OCI-LY7 (cell line): ENCODE results near the gene CORO1C. TPM values are rescaled to one million over a fixed set of nuclear protein-coding genes. Genes with fewer than 3 reads are reported as not detected.

Experiments
- BruUV-seq: library from RNA; stranded (reverse); fragments of 400-500 nt; replicated peaks from 2 replicates; lab custom pipeline; 2021; lab: Mats Ljungman, UMichigan
- CTCF ChIA-PET: fragments of 300-600 bp; sonication (Branson Sonifier 250); formaldehyde crosslinking; loops from one replicate; lab custom pipeline; 2022; ENCODE audit warnings: antibody characterized with exemption; ENCODE audit not compliant: unreplicated experiment; lab: Charles Lee
- POLR2A ChIA-PET: fragments of 300-600 bp; sonication (Branson Sonifier 250); formaldehyde crosslinking; loops from one replicate; lab custom pipeline; 2022; ENCODE audit warnings: antibody characterized with exemption; lab: Charles Lee
- DNase-seq: peaks from one replicate; pipeline ENCODE4 v3.0.0-alpha.2; 2015; ENCODE audit warnings: low spot score
- H2AFZ ChIP-seq: fragments of 200-600 bp; sonication (generic), shearing (Covaris generic); 2 replicates; pipeline ENCODE4 v1.6.1; 2014; ENCODE audit warnings: mild to moderate bottlenecking, antibody characterized with exemption, low read length, moderate library complexity
- H3K27ac ChIP-seq: fragments of 200-600 bp; sonication (generic); 2 replicates; pipeline ENCODE4 v1.5.1; 2014; ENCODE audit warnings: mixed run types, low read depth, mild to moderate bottlenecking, moderate library complexity, low read length, inconsistent platforms; ENCODE audit not compliant: poor library complexity, severe bottlenecking
- H3K36me3 ChIP-seq: fragments of 200-600 bp; sonication (generic); 2 replicates; pipeline ENCODE4 v1.6.1; 2014; ENCODE audit warnings: mild to moderate bottlenecking, antibody characterized with exemption, low read length, moderate library complexity, mixed read lengths; ENCODE audit not compliant: insufficient read depth
- H3K4me1 ChIP-seq: fragments of 200-600 bp; sonication (generic); 2 replicates; pipeline ENCODE4 v1.5.1; 2014; ENCODE audit warnings: mild to moderate bottlenecking, low read length; ENCODE audit not compliant: insufficient read depth, poor library complexity, severe bottlenecking
- H3K4me2 ChIP-seq: fragments of 200-600 bp; sonication (generic); 2 replicates; pipeline ENCODE4 v1.6.1; 2014; ENCODE audit warnings: mild to moderate bottlenecking, low read length
- H3K4me3 ChIP-seq: fragments of 200-600 bp; sonication (generic); 2 replicates; pipeline ENCODE4 v1.5.1; 2014; ENCODE audit warnings: mild to moderate bottlenecking, low read depth, low read length; ENCODE audit not compliant: poor library complexity, severe bottlenecking
- H3K79me2 ChIP-seq: fragments of 200-600 bp; sonication (generic); 2 replicates; pipeline ENCODE4 v1.6.1; 2016; ENCODE audit warnings: low read depth, mild to moderate bottlenecking, low read length, moderate library complexity, mixed read lengths; ENCODE audit not compliant: insufficient read depth
- H3K9me2 ChIP-seq: fragments of 200-600 bp; sonication (generic); 2 replicates; pipeline ENCODE4 v1.6.1; 2016; ENCODE audit warnings: mild to moderate bottlenecking, low read length, mixed read lengths; ENCODE audit not compliant: insufficient read depth
- H3K9me3 ChIP-seq: fragments of 200-600 bp; sonication (generic); 2 replicates; pipeline ENCODE4 v1.6.1; 2014; ENCODE audit warnings: mild to moderate bottlenecking, mixed run types, low read length, mixed read lengths
- H4K20me1 ChIP-seq: fragments of 200-600 bp; sonication (generic); 2 replicates; pipeline ENCODE4 v1.6.1; 2014; ENCODE audit warnings: mild to moderate bottlenecking, antibody characterized with exemption, low read length, moderate library complexity, mixed read lengths; ENCODE audit not compliant: insufficient read depth
- EZH2phosphoT487 ChIP-seq: fragments of 200-600 bp; sonication (generic); IDR thresholded peaks from 2 replicates; pipeline ENCODE4 v1.6.1; 2018; ENCODE audit warnings: low read depth, borderline replicate concordance, mild to moderate bottlenecking, mixed run types, antibody characterized with exemption, low read length, moderate library complexity, mixed read lengths
- intact Hi-C: fragments of 100-400 bp; cut with micrococcal nuclease; formaldehyde crosslinking; loops from one replicate; pipeline ENCODE4 v1.10.0; 2022; ENCODE audit not compliant: unreplicated experiment
- total RNA-seq, 2 experiments: library from RNA; depleted of rRNA in 1 of 2; stranded (reverse); fragments of >200 nt in 1 of 2; shearing (Covaris generic) in 1 of 2; gene quantifications; 2 replicates each; pipeline ENCODE4 v1.2.3, GENCODE V29; 2014 to 2022
- TF ChIP-seq, protein P1 (sequence below): fragments of 200-600 bp; sonication (generic); conservative IDR thresholded peaks from 2 replicates; pipeline ENCODE4 v1.5.1; 2014; ENCODE audit warnings: mild to moderate bottlenecking, antibody characterized with exemption, low read length, moderate library complexity, mixed read lengths

CORO1C gene
- total RNA-seq, 2 experiments from 2014 or later: 74.7 to 148 TPM

DNA sequence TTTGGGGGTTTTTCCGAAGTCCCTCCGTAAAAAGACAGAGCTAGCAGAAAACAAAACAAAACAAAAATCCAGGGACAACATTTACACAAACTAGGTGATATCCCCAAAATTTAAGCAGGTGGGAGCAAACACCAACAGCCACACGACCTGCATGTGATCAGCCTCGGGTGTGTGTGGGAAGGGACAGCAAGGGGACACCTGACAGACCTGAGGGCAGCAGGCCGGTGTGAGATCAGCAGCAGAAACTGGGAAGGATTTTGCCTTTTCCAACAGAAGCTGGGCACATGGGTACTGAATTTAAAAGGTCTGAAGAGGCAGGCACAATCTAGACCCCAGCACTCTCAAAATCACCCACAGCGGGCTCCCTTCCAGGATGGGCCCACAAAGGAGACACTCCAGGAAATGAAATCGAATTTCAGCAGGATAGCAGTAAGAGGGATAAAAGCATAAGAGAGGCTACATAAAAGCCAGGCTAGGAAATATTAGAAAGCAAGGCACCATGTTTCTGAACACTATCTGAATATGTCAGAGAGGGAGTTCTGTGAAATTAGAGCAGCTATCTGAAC lies 61.2 kb downstream of the CORO1C start:
- Histone ChIP-seq H3K4me1 (peaks cover 30% of the 10 kb centered on the region), H3K4me3 (no peak overlapping the region), H3K9me2 (no peaks in the 10 kb centered on the region), H2AFZ (no peak overlapping the region), H3K36me3 (peaks cover 13% of the 10 kb centered on the region; the same call in 1 of the 2 replicates), H3K27ac (no peak overlapping the region), H3K9me3 (no peaks in the 10 kb centered on the region), H4K20me1 (no peaks in the 10 kb centered on the region), H3K79me2 (peaks cover 31% of the 10 kb centered on the region; the same call in 1 of the 2 replicates), H3K4me2 (no peak overlapping the region)
- intact Hi-C loops: no loop called here
- DNase-seq: no peak
- CTCF ChIA-PET: no interaction called here
- no peak for TF ChIP-seq EZH2phosphoT487
- TF ChIP-seq, protein P1, sequence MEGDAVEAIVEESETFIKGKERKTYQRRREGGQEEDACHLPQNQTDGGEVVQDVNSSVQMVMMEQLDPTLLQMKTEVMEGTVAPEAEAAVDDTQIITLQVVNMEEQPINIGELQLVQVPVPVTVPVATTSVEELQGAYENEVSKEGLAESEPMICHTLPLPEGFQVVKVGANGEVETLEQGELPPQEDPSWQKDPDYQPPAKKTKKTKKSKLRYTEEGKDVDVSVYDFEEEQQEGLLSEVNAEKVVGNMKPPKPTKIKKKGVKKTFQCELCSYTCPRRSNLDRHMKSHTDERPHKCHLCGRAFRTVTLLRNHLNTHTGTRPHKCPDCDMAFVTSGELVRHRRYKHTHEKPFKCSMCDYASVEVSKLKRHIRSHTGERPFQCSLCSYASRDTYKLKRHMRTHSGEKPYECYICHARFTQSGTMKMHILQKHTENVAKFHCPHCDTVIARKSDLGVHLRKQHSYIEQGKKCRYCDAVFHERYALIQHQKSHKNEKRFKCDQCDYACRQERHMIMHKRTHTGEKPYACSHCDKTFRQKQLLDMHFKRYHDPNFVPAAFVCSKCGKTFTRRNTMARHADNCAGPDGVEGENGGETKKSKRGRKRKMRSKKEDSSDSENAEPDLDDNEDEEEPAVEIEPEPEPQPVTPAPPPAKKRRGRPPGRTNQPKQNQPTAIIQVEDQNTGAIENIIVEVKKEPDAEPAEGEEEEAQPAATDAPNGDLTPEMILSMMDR: no peak
- POLR2A ChIA-PET: interaction anchor here (0.7 to 12.4 kb wide), 9 partner anchors 9 to 217 kb away, joined by 3 to 330 read pairs (median 4); partner anchors contain the start of gene SELPLG
- no TSS peak for BruUV-seq

DNA sequence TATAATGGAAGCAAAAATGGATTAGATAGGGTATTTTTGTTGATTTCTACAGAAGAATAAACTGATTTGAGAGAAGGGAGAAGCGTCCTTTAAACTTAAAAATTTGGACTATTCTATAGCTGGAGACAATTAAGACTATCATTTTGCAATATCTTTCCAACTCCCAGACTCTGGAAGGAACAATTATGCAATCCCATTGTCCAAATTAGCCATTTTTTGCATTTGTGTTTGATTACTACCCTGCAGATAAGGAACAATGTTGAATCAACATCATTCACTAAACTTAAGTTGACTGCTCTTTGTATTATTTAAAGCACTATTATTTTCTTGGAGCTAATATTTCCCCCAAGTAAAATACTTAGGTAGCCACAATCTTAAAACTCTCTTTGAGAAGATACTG lies 62.8 kb downstream of the CORO1C start:
- CTCF ChIA-PET: no interaction called here
- Histone ChIP-seq H2AFZ (no peak overlapping the region), H3K4me3 (no peak overlapping the region), H3K4me2 (no peak overlapping the region), H3K27ac (no peak overlapping the region), H3K79me2 (peaks cover 36% of the 10 kb centered on the region), H3K9me3 (peaks cover under 1% of the 10 kb centered on the region; the same call in 1 of the 2 replicates), H4K20me1 (no peaks in the 10 kb centered on the region), H3K36me3 (peaks cover 12% of the 10 kb centered on the region), H3K9me2 (no peaks in the 10 kb centered on the region), H3K4me1 (peaks cover 46% of the 10 kb centered on the region)
- POLR2A ChIA-PET: interaction anchor here (0.5 to 12.4 kb wide), 7 partner anchors 11 to 1698 kb away, joined by 3 to 330 read pairs (median 5); partner anchors contain the start of gene SELPLG
- TF ChIP-seq, protein P1: no peak
- no peak for TF ChIP-seq EZH2phosphoT487
- BruUV-seq: no TSS peak
- intact Hi-C loops: no loop called here
- DNase-seq: no peak

DNA sequence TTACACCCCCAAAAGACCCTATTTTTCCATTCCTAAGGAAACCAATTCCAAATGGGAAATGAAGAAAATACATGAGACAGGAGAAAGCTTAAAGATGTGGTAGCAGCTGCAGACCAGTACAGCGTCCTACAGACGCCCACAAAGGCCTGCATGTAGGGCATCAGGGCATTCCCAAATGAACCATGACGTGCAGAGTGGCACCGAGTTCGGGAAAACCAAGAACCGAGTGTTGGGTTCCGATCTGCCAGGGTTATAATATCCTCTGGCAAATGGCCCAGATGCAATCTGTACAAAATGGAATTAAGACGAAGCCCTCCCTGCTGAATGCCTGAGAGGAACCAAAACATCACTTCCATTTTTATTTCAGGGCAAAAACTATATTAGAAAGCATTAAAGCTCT lies 63.3 kb downstream of the CORO1C start:
- intact Hi-C loops: no loop called here
- ChIA-PET CTCF (interaction anchor here (0.5 kb wide), 1 partner anchor 48 kb away, joined by 9 read pairs; no protein-coding TSS in a partner anchor), POLR2A (interaction anchor here (0.7 to 12.4 kb wide), 8 partner anchors 11 to 1697 kb away, joined by 3 to 330 read pairs (median 4); partner anchors contain the start of gene SELPLG)
- Histone ChIP-seq H3K4me1 (peaks cover 51% of the 10 kb centered on the region), H3K9me3 (peaks cover 5% of the 10 kb centered on the region; the same call in 1 of the 2 replicates), H3K36me3 (peaks cover 17% of the 10 kb centered on the region), H3K4me3 (no peak overlapping the region), H3K79me2 (peaks cover 41% of the 10 kb centered on the region), H3K4me2 (peak overlapping the region; percentile 68; the same call in 1 of the 2 replicates), H4K20me1 (no peaks in the 10 kb centered on the region), H2AFZ (no peak overlapping the region), H3K27ac (no peak overlapping the region), H3K9me2 (no peaks in the 10 kb centered on the region)
- DNase-seq: no peak
- BruUV-seq: no TSS peak
- TF ChIP-seq, protein P1: no peak
- no peak for TF ChIP-seq EZH2phosphoT487
